DOHH2 (cell line): ENCODE results near the gene BATF3.

Source experiments
- EZH2phosphoT487 ChIP-seq: fragments of 200-600 bp; sonication (generic); IDR thresholded peaks from 2 replicates; pipeline ENCODE4 v1.6.1; 2017; ENCODE audit warnings: borderline replicate concordance, mild to moderate bottlenecking, antibody characterized with exemption, low read length, moderate library complexity, mixed read lengths
- TF ChIP-seq, protein P1 (sequence below): fragments of 200-600 bp; sonication (generic); IDR thresholded peaks from one replicate; pipeline ENCODE4 v1.5.1; 2014; ENCODE audit warnings: antibody characterized with exemption, mild to moderate bottlenecking, low read depth, low read length; ENCODE audit not compliant: poor library complexity, severe bottlenecking

DNA sequence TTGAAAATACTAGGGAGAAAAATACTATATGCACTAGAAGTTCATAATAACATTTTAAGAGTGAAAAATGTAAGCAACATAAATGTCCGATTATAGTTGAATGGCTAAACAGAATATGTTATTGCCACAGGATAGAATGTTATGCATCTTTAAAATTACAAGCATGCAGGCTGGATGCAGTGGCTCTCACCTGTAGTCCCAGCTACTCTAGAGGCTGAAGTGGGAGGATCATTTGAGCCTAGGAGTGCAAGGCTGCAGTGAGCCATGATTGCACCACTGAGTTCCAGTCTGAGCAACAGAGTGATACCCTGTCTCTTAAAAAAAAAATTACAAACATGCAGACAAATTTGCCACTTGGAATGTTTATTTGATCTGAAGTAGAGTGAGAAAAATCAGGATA lies 3.0 kb upstream of the BATF3 start:
- TF ChIP-seq, protein P1, sequence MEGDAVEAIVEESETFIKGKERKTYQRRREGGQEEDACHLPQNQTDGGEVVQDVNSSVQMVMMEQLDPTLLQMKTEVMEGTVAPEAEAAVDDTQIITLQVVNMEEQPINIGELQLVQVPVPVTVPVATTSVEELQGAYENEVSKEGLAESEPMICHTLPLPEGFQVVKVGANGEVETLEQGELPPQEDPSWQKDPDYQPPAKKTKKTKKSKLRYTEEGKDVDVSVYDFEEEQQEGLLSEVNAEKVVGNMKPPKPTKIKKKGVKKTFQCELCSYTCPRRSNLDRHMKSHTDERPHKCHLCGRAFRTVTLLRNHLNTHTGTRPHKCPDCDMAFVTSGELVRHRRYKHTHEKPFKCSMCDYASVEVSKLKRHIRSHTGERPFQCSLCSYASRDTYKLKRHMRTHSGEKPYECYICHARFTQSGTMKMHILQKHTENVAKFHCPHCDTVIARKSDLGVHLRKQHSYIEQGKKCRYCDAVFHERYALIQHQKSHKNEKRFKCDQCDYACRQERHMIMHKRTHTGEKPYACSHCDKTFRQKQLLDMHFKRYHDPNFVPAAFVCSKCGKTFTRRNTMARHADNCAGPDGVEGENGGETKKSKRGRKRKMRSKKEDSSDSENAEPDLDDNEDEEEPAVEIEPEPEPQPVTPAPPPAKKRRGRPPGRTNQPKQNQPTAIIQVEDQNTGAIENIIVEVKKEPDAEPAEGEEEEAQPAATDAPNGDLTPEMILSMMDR, result no peak
- TF ChIP-seq EZH2phosphoT487, result no peak
